ENCODE measurements around the gene AP1S1. TPM values are rescaled to one million over a fixed set of nuclear protein-coding genes. Genes with fewer than 3 reads are reported as not detected.

AP1S1 gene
- total and polyA plus RNA-seq, 2 of the 13 experiments (the other 11 are each of a cell fraction or from before 2014, with no cell fraction given): 57.5 to 68.1 TPM

- no peak overlapping the region for H3K4me3 ChIP-seq (replicated peaks in 1 of 3; ENCODE audit: insufficient read depth in 1 of 3, low read depth in 2 of 3, low read length in 3 of 3)
- H3K4me2 ChIP-seq (ENCODE audit: low read depth, low read length): no peak overlapping the region
- intact Hi-C loops (cut with micrococcal nuclease; ENCODE audit: unreplicated experiment): no loop called here
- no peak overlapping the region for H3K9ac ChIP-seq (ENCODE audit: insufficient read depth, low read depth, low read length)
- TF ChIP-seq ZNF446 (CRISPR knock-in tag; IDR thresholded peaks at IDR 0.05) (no peak), AGO2 (optimal IDR thresholded peaks at IDR 0.05; ENCODE audit: low read depth, low read length) (peak; percentile 85), NFKBIZ (CRISPR knock-in tag; IDR thresholded peaks at IDR 0.05) (no peak), NONO (IDR thresholded peaks at IDR 0.05) (no peak), NONO (CRISPR knock-in tag; conservative IDR thresholded peaks at IDR 0.05) (0 out of 2 replicates have a peak, but pooled peaks have one; percentile 18), POLR2A (IDR thresholded peaks at IDR 0.05; ENCODE audit: insufficient read depth in 1 of 2, low read depth in 2 of 2, low read length in 2 of 2) (peak in 1 of 2 experiments; percentile 51; a peak in 1 of 4 replicates), AGO1 (IDR thresholded peaks at IDR 0.05; ENCODE audit: low read depth, low read length, poor library complexity, severe bottlenecking) (peak; percentile 73), RBFOX2 (IDR thresholded peaks at IDR 0.05; ENCODE audit: low read depth, low read length) (peak; percentile 62), PRMT3 (CRISPR knock-in tag; IDR thresholded peaks at IDR 0.05; ENCODE audit: borderline replicate concordance, low read depth) (no peak), ZFP36L1 (CRISPR knock-in tag; IDR thresholded peaks at IDR 0.05) (no peak), POLR2AphosphoS5 (IDR thresholded peaks at IDR 0.05; ENCODE audit: low read depth, low read length) (peak; percentile 27; the same call in 1 of the 2 replicates), HBP1 (CRISPR knock-in tag; IDR thresholded peaks at IDR 0.05; ENCODE audit: low read depth) (no peak), POLR2G (IDR thresholded peaks at IDR 0.05; ENCODE audit: low read depth, low read length) (peak; percentile 48)
- ChIA-PET POLR2A (interaction anchor here (1.6 to 11.6 kb wide), 2 partner anchors 7 to 9 kb away, joined by 4 to 202 read pairs; partner anchors contain the start of genes PLOD3 and ZNHIT1), CTCF (ENCODE audit: low intra/inter-chr PET ratio, low total read pairs) (no interaction called here)
- no peaks in the 10 kb centered on the region for H3K27me3 ChIP-seq (ENCODE audit: control insufficient read depth in 1 of 2, insufficient read depth in 2 of 2, low read length in 2 of 2)
- DNase-seq (ENCODE audit: low spot score): no peak
- 97% methylated on average over 14 of the region's 14 CpGs for WGBS (ENCODE audit: low lambda C conversion rate)
- FAIRE-seq: no peak
- H3K27ac ChIP-seq (ENCODE audit: extremely low read length, insufficient read depth, low read length): no peak overlapping the region
- no TSS peak for BruUV-seq (replicated peaks)
- peaks cover 15 to 26% of the 10 kb centered on the region in 2 experiments; a peak in 3 of 5 replicates for H3K36me3 ChIP-seq (replicated peaks in 1 of 2; ENCODE audit: control insufficient read depth in 1 of 2, insufficient read depth in 2 of 2, low read length in 2 of 2)
- no peak for ATAC-seq
- H4K20me1 ChIP-seq (ENCODE audit: insufficient read depth, low read length): no peaks in the 10 kb centered on the region
- in situ Hi-C loops (cut with HindIII; ENCODE audit: extremely low pct_ligation_motif_present, low pct_unique_long_range_greater_than_20kb): no loop called here
- H3K9me3 ChIP-seq (ENCODE audit: low read length): no peaks in the 10 kb centered on the region
- no peaks in the 10 kb centered on the region for H3K79me2 ChIP-seq (ENCODE audit: insufficient read depth, low read length)
- H3K4me1 ChIP-seq (ENCODE audit: insufficient read depth, low read length): peaks cover 4% of the 10 kb centered on the region; the same call in 1 of the 2 replicates
- H2AFZ ChIP-seq (ENCODE audit: low read length): no peak overlapping the region
Observed at GRCh38 chr7:101208794-101209193, 54.5 kb downstream of the AP1S1 start.

All from HepG2 (cell line).